Mesothelial cell of epicardium (in vitro differentiated cells): ENCODE results near the gene ATG12. TPM values are rescaled to one million over a fixed set of nuclear protein-coding genes. Genes with fewer than 3 reads are reported as not detected.
A peak's percentile ranks its signal among the peaks of the same experiment; 100 is the strongest.

Experiments
- DNase-seq, 2 experiments: peaks; one replicate each; pipeline ENCODE4 v3.0.0; 2021; ENCODE audit warnings: low spot score in 2 of 2; ENCODE audit not compliant: unreplicated experiment in 2 of 2
- H3K27ac Mint-ChIP-seq: 2 replicates; pipeline ENCODE4 v1.8.0; 2021; ENCODE audit warnings: mixed read lengths
- H3K27me3 Mint-ChIP-seq: 2 replicates; pipeline ENCODE4 v1.8.0; 2021; ENCODE audit warnings: low read depth, mixed read lengths
- H3K36me3 Mint-ChIP-seq: 2 replicates; pipeline ENCODE4 v1.8.0; 2021; ENCODE audit warnings: mixed read lengths
- H3K4me1 Mint-ChIP-seq: 2 replicates; pipeline ENCODE4 v1.8.0; 2021; ENCODE audit warnings: mixed read lengths
- H3K4me3 Mint-ChIP-seq: 2 replicates; pipeline ENCODE4 v1.8.0; 2021; ENCODE audit warnings: mild to moderate bottlenecking, moderate library complexity, mixed read lengths
- H3K9me3 Mint-ChIP-seq: 2 replicates; pipeline ENCODE4 v1.8.0; 2021; ENCODE audit warnings: mixed read lengths
- total RNA-seq: library from RNA; stranded (reverse); gene quantifications from 3 replicates; pipeline ENCODE4 v1.2.1, GENCODE V29; 2021
- TF ChIP-seq, protein P1 (sequence below): fragments of 200-600 bp; sonication (generic); IDR thresholded peaks from one replicate; pipeline ENCODE4 v1.5.0; 2021; ENCODE audit warnings: antibody characterized with exemption; ENCODE audit not compliant: unreplicated experiment

Gene ATG12
- total RNA-seq, 1 donor from 2014 or later, result 43.0 TPM

DNA sequence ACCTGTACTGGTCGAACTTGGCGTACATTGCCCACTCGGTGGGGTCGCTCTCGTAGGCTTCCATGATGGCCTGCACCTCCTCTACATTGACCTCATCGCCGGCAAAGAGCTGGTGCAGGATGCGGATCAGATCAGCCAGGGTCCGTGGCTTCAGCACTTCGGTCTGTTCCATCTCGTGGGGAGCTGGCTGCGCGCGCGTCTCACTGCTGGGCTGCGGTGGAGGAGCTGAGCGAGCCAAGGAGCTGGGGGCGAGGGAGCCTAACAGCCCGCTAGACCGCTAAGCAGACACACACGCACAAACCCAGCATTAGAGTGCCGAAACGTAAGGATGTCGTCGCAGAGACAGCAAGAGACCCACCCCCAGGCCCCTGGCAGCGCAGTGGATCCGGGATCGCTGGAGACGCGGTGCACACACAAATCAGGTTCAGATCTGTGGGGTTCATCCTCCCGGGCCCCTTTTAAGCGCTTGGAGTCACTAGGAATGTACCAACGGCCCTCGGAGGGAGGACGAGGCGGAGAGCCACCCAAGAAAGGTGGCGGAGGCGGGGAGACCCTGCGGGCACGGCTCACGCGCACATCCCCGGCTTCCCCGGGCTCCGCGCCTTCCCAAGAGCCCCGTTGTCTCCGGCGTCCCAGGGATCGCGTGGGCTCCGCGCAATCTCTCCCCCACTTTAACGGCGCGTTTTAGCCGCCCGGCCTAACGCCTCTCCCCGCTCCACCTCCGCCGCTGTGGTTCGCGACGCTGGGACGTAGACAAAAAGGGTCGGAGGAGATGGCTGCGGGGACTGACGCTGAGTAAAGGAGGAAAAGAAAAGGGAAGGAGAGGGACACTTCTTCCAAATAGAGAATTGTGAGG, 24.9 kb downstream of the ATG12 start, which contains the start of gene CDO1:
Gene CDO1 (minus strand): TSS at position 434 of the 856 bp plus-strand sequence. CDS start 262 bp downstream, at position 172.
- Mint-ChIP-seq H3K27me3 (peaks cover 28% of the 10 kb centered on the region), H3K9me3 (no peaks in the 10 kb centered on the region), H3K4me3 (peak within 1 kb of the TSS; percentile 93), H3K36me3 (no peaks in the 10 kb centered on the region), H3K27ac (peak within 1 kb of the TSS; percentile 93), H3K4me1 (peaks cover 24% of the 10 kb centered on the region)
- DNase-seq, result peak; percentile 42 to 72
- TF ChIP-seq, protein P1, sequence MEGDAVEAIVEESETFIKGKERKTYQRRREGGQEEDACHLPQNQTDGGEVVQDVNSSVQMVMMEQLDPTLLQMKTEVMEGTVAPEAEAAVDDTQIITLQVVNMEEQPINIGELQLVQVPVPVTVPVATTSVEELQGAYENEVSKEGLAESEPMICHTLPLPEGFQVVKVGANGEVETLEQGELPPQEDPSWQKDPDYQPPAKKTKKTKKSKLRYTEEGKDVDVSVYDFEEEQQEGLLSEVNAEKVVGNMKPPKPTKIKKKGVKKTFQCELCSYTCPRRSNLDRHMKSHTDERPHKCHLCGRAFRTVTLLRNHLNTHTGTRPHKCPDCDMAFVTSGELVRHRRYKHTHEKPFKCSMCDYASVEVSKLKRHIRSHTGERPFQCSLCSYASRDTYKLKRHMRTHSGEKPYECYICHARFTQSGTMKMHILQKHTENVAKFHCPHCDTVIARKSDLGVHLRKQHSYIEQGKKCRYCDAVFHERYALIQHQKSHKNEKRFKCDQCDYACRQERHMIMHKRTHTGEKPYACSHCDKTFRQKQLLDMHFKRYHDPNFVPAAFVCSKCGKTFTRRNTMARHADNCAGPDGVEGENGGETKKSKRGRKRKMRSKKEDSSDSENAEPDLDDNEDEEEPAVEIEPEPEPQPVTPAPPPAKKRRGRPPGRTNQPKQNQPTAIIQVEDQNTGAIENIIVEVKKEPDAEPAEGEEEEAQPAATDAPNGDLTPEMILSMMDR, result no peak

- H3K9me3 Mint-ChIP-seq, result no peaks in the 10 kb centered on the region
- peak in 1 of 2 experiments; percentile 40 for DNase-seq
- H3K4me1 Mint-ChIP-seq, result peaks cover 29% of the 10 kb centered on the region
- peaks cover 28% of the 10 kb centered on the region for H3K27me3 Mint-ChIP-seq
- TF ChIP-seq, protein P1, result no peak
- no peaks in the 10 kb centered on the region for H3K36me3 Mint-ChIP-seq
- peak overlapping the region; percentile 93 for H3K27ac Mint-ChIP-seq
- peak overlapping the region; percentile 93 for H3K4me3 Mint-ChIP-seq
Measured at GRCh38 chr5:115815693-115816225, 25.6 kb downstream of the ATG12 start.

- H3K9me3 Mint-ChIP-seq, result no peaks in the 10 kb centered on the region
- peak overlapping the region; percentile 93 for H3K4me3 Mint-ChIP-seq
- TF ChIP-seq, protein P1, result no peak
- H3K27ac Mint-ChIP-seq, result peak overlapping the region; percentile 31
- H3K36me3 Mint-ChIP-seq, result no peaks in the 10 kb centered on the region
- peaks cover 33% of the 10 kb centered on the region for H3K4me1 Mint-ChIP-seq
- DNase-seq, result no peak
- peaks cover 27% of the 10 kb centered on the region for H3K27me3 Mint-ChIP-seq
Measured at GRCh38 chr5:115815006-115815692, 26.2 kb downstream of the ATG12 start.

DNA sequence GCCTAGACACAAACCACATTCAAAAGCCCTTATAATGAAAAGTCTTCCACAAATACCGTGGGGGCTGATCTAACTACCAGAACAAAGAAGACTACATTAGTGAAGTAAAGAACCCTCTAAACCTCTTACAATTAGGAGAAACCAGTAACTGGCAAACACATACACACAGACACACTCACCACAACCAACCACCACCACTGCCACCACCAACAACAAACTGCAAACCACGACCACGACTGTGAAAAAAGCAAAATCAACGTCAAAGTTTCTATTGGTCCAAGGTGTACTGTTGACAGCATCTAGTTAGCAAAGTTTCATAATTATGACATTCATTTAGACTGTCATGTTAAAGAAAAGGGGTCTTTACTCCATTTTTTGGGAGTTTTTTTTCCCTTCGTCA, 27.6 kb downstream of the ATG12 start:
- Mint-ChIP-seq H3K9me3 (no peaks in the 10 kb centered on the region), H3K27ac (peak overlapping the region; percentile 23), H3K27me3 (peaks cover 25% of the 10 kb centered on the region), H3K4me3 (peak overlapping the region; percentile 1), H3K4me1 (peaks cover 33% of the 10 kb centered on the region), H3K36me3 (no peaks in the 10 kb centered on the region)
- DNase-seq, result no peak
- TF ChIP-seq, protein P1, result no peak

DNA sequence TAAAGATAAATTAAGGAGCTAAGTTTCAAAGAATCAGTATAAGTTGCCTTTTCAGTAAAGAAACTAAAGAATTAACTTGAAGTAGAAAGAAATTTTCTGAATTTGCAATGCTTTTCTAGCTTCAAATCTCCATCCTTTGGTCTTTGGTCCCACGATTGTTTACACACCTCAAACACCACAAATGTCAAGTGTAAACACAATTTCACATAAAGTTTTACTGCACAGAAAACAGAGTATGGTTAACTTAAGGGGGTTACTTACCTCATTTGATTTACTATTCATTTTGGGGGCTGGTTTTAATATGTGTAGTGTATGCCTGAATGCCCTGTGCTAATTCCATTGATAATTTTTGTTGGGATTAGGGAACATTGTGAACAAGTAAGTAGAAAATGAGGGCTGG, 29.0 kb downstream of the ATG12 start:
- Mint-ChIP-seq H3K27ac (no peak overlapping the region), H3K4me3 (no peak overlapping the region), H3K27me3 (peaks cover 25% of the 10 kb centered on the region), H3K9me3 (no peaks in the 10 kb centered on the region), H3K4me1 (peaks cover 37% of the 10 kb centered on the region), H3K36me3 (peaks cover 3% of the 10 kb centered on the region)
- TF ChIP-seq, protein P1, result no peak
- DNase-seq, result no peak
